ENCODE data around the gene ABTB1.

ABTB1 gene

GRCh38 chr3:127689266-127689860, 16.6 kb downstream of the ABTB1 start:
- H3K18ac ChIP-seq (ENCODE audit: low read length) = peak overlapping the region; percentile 92
- H2BK120ac ChIP-seq (ENCODE audit: insufficient read depth, low read length, poor library complexity) = peak overlapping the region; percentile 81
- H3K4me3 ChIP-seq (ENCODE audit: low read depth, low read length) = no peak overlapping the region
- peak overlapping the region; percentile 91 for H2BK12ac ChIP-seq (ENCODE audit: low read length)
- H2AK5ac ChIP-seq (ENCODE audit: low read length) = peak overlapping the region; percentile 95
- no peak overlapping the region for H3K9ac ChIP-seq (ENCODE audit: low read length)
- no CpG with 5 or more reads among the region's 19 CpGs for WGBS (ENCODE audit: extremely low coverage, insufficient coverage, insufficient read length)
- H2AFZ ChIP-seq (ENCODE audit: insufficient read depth, low read length, poor library complexity) = peak overlapping the region; percentile 35
- H3K23ac ChIP-seq (ENCODE audit: low read length) = no peak overlapping the region
- peak overlapping the region; percentile 62 for H4K8ac ChIP-seq (ENCODE audit: low read depth, low read length)
- H3K36me3 ChIP-seq (ENCODE audit: control insufficient read depth in 1 of 2, insufficient read depth in 2 of 2, low read length in 2 of 2) = no peaks in the 10 kb centered on the region
- peak overlapping the region; percentile 85 for H4K91ac ChIP-seq (ENCODE audit: low read depth, low read length)
- no peak for DNase-seq
- peaks cover 13 to 28% of the 10 kb centered on the region in 2 experiments for H3K4me1 ChIP-seq (ENCODE audit: control insufficient read depth in 1 of 2, insufficient read depth in 2 of 2, low read length in 2 of 2)
- no peaks in the 10 kb centered on the region for H3K27me3 ChIP-seq (ENCODE audit: insufficient read depth, low read length)
- peaks cover 2% of the 10 kb centered on the region for H3K9me3 ChIP-seq (ENCODE audit: insufficient read depth, low read depth, low read length)
- H2BK5ac ChIP-seq (ENCODE audit: low read depth, low read length, poor library complexity) = peak overlapping the region; percentile 33
- peak overlapping the region; percentile 29 for H3K27ac ChIP-seq (ENCODE audit: low read depth, low read length)
- peaks cover 15% of the 10 kb centered on the region for H3K79me1 ChIP-seq (ENCODE audit: low read length)
- H3K4me2 ChIP-seq (ENCODE audit: low read length) = no peak overlapping the region
- H3K79me2 ChIP-seq (ENCODE audit: control insufficient read depth, insufficient read depth, low read length, poor library complexity) = peaks cover 3% of the 10 kb centered on the region
- peak overlapping the region; percentile 31 for H4K12ac ChIP-seq (ENCODE audit: low read depth, low read length)
- peak overlapping the region; percentile 34 for H3K4ac ChIP-seq (ENCODE audit: low read depth, low read length)
- peak overlapping the region; percentile 83 for H3K14ac ChIP-seq (ENCODE audit: low read length)

- H2AK5ac ChIP-seq (ENCODE audit: low read length) = peak overlapping the region; percentile 38
- H2AFZ ChIP-seq (ENCODE audit: insufficient read depth, low read length, poor library complexity) = no peak overlapping the region
- peak overlapping the region; percentile 43 for H2BK5ac ChIP-seq (ENCODE audit: low read depth, low read length, poor library complexity)
- peak overlapping the region; percentile 21 for H3K14ac ChIP-seq (ENCODE audit: low read length)
- no peaks in the 10 kb centered on the region for H3K36me3 ChIP-seq (ENCODE audit: control insufficient read depth in 1 of 2, insufficient read depth in 2 of 2, low read length in 2 of 2)
- H3K18ac ChIP-seq (ENCODE audit: low read length) = peak overlapping the region; percentile 20
- peak overlapping the region; percentile 14 for H2BK12ac ChIP-seq (ENCODE audit: low read length)
- peak overlapping the region; percentile 65 for H4K91ac ChIP-seq (ENCODE audit: low read depth, low read length)
- no peak overlapping the region for H3K9ac ChIP-seq (ENCODE audit: low read length)
- no peaks in the 10 kb centered on the region for H3K27me3 ChIP-seq (ENCODE audit: insufficient read depth, low read length)
- peak; percentile 35 to 67 for DNase-seq
- no peak overlapping the region for H3K23ac ChIP-seq (ENCODE audit: low read length)
- peak overlapping the region; percentile 39 for H4K8ac ChIP-seq (ENCODE audit: low read depth, low read length)
- H3K79me1 ChIP-seq (ENCODE audit: low read length) = peaks cover 15% of the 10 kb centered on the region
- H3K4me3 ChIP-seq (ENCODE audit: low read depth, low read length) = no peak overlapping the region
- H3K4ac ChIP-seq (ENCODE audit: low read depth, low read length) = no peak overlapping the region
- peaks cover 13 to 28% of the 10 kb centered on the region in 2 experiments for H3K4me1 ChIP-seq (ENCODE audit: control insufficient read depth in 1 of 2, insufficient read depth in 2 of 2, low read length in 2 of 2)
- peaks cover 3% of the 10 kb centered on the region for H3K79me2 ChIP-seq (ENCODE audit: control insufficient read depth, insufficient read depth, low read length, poor library complexity)
- peaks cover 2% of the 10 kb centered on the region for H3K9me3 ChIP-seq (ENCODE audit: insufficient read depth, low read depth, low read length)
- peak overlapping the region; percentile 43 for H2BK120ac ChIP-seq (ENCODE audit: insufficient read depth, low read length, poor library complexity)
- WGBS (ENCODE audit: extremely low coverage, insufficient coverage, insufficient read length) = no CpG with 5 or more reads among the region's 4 CpGs
- H3K4me2 ChIP-seq (ENCODE audit: low read length) = peak overlapping the region; percentile 5
- H4K12ac ChIP-seq (ENCODE audit: low read depth, low read length) = no peak overlapping the region
- H3K27ac ChIP-seq (ENCODE audit: low read depth, low read length) = peak overlapping the region; percentile 74
Observed at GRCh38 chr3:127690106-127690505, 17.4 kb downstream of the ABTB1 start.

GRCh38 chr3:127690823-127691452, 18.2 kb downstream of the ABTB1 start:
- peak overlapping the region; percentile 74 for H3K27ac ChIP-seq (ENCODE audit: low read depth, low read length)
- DNase-seq = peak; percentile 46 to 50
- H3K4me3 ChIP-seq (ENCODE audit: low read depth, low read length) = no peak overlapping the region

GRCh38 chr3:127691489-127691888, 18.7 kb downstream of the ABTB1 start:
- Histone ChIP-seq H3K27me3 (ENCODE audit: insufficient read depth, low read length) (no peaks in the 10 kb centered on the region), H2AK5ac (ENCODE audit: low read length) (peak overlapping the region; percentile 18), H3K14ac (ENCODE audit: low read length) (peak overlapping the region; percentile 38), H3K9ac (ENCODE audit: low read length) (no peak overlapping the region), H4K8ac (ENCODE audit: low read depth, low read length) (peak overlapping the region; percentile 30), H4K91ac (ENCODE audit: low read depth, low read length) (peak overlapping the region; percentile 71), H3K9me3 (ENCODE audit: insufficient read depth, low read depth, low read length) (peaks cover 2% of the 10 kb centered on the region), H3K23ac (ENCODE audit: low read length) (no peak overlapping the region), H3K4ac (ENCODE audit: low read depth, low read length) (no peak overlapping the region), H3K4me1 (ENCODE audit: control insufficient read depth in 1 of 2, insufficient read depth in 2 of 2, low read length in 2 of 2) (peaks cover 13 to 28% of the 10 kb centered on the region in 2 experiments), H2BK12ac (ENCODE audit: low read length) (peak overlapping the region; percentile 48), H3K36me3 (ENCODE audit: control insufficient read depth in 1 of 2, insufficient read depth in 2 of 2, low read length in 2 of 2) (no peaks in the 10 kb centered on the region), H3K79me2 (ENCODE audit: control insufficient read depth, insufficient read depth, low read length, poor library complexity) (peaks cover 3% of the 10 kb centered on the region), H2BK5ac (ENCODE audit: low read depth, low read length, poor library complexity) (no peak overlapping the region), H3K4me3 (ENCODE audit: low read depth, low read length) (no peak overlapping the region), H3K79me1 (ENCODE audit: low read length) (peaks cover 15% of the 10 kb centered on the region), H2BK120ac (ENCODE audit: insufficient read depth, low read length, poor library complexity) (peak overlapping the region; percentile 14), H4K12ac (ENCODE audit: low read depth, low read length) (no peak overlapping the region), H3K18ac (ENCODE audit: low read length) (no peak overlapping the region), H3K27ac (ENCODE audit: low read depth, low read length) (no peak overlapping the region), H3K4me2 (ENCODE audit: low read length) (no peak overlapping the region), H2AFZ (ENCODE audit: insufficient read depth, low read length, poor library complexity) (peak overlapping the region; percentile 10)
- WGBS (ENCODE audit: extremely low coverage, insufficient coverage, insufficient read length) = no CpG with 5 or more reads among the region's 8 CpGs
- DNase-seq = no peak

More at GRCh38 chr3:127690823-127691452, 18.2 kb downstream of the ABTB1 start:
- H3K9me3 ChIP-seq (ENCODE audit: insufficient read depth, low read depth, low read length) = peaks cover 2% of the 10 kb centered on the region
- H2BK12ac ChIP-seq (ENCODE audit: low read length) = peak overlapping the region; percentile 48
- H3K36me3 ChIP-seq (ENCODE audit: control insufficient read depth in 1 of 2, insufficient read depth in 2 of 2, low read length in 2 of 2) = no peaks in the 10 kb centered on the region
- peaks cover 3% of the 10 kb centered on the region for H3K79me2 ChIP-seq (ENCODE audit: control insufficient read depth, insufficient read depth, low read length, poor library complexity)
- no peak overlapping the region for H2AK5ac ChIP-seq (ENCODE audit: low read length)
- H3K27me3 ChIP-seq (ENCODE audit: insufficient read depth, low read length) = no peaks in the 10 kb centered on the region
- H3K4ac ChIP-seq (ENCODE audit: low read depth, low read length) = no peak overlapping the region
- H4K12ac ChIP-seq (ENCODE audit: low read depth, low read length) = peak overlapping the region; percentile 58
- H2AFZ ChIP-seq (ENCODE audit: insufficient read depth, low read length, poor library complexity) = no peak overlapping the region
- peak overlapping the region; percentile 38 for H3K14ac ChIP-seq (ENCODE audit: low read length)
- peaks cover 15% of the 10 kb centered on the region for H3K79me1 ChIP-seq (ENCODE audit: low read length)
- peak overlapping the region; percentile 43 for H2BK120ac ChIP-seq (ENCODE audit: insufficient read depth, low read length, poor library complexity)
- H4K91ac ChIP-seq (ENCODE audit: low read depth, low read length) = peak overlapping the region; percentile 71
- no peak overlapping the region for H3K23ac ChIP-seq (ENCODE audit: low read length)
- peak overlapping the region; percentile 43 for H2BK5ac ChIP-seq (ENCODE audit: low read depth, low read length, poor library complexity)
- no peak overlapping the region for H3K9ac ChIP-seq (ENCODE audit: low read length)
- H3K4me1 ChIP-seq (ENCODE audit: control insufficient read depth in 1 of 2, insufficient read depth in 2 of 2, low read length in 2 of 2) = peaks cover 13 to 28% of the 10 kb centered on the region in 2 experiments
- peak overlapping the region; percentile 24 for H4K8ac ChIP-seq (ENCODE audit: low read depth, low read length)
- peak overlapping the region; percentile 20 for H3K18ac ChIP-seq (ENCODE audit: low read length)
- WGBS (ENCODE audit: extremely low coverage, insufficient coverage, insufficient read length) = no CpG with 5 or more reads among the region's 4 CpGs
- H3K4me2 ChIP-seq (ENCODE audit: low read length) = no peak overlapping the region

All from trophoblast cell (in vitro differentiated cells and primary cell).